Aorta (tissue), 5 donors: ENCODE data around the gene HNRNPD. TPM values are rescaled to one million over a fixed set of nuclear protein-coding genes. Genes with fewer than 3 reads are reported as not detected.
"Not testable (repeated sequence)": the region's sequence is repeated elsewhere in the genome, so short reads cannot be mapped to it uniquely, and the experiment has no call there.

Experiments
- ATAC-seq: fragments of 200-7000 bp; cut with Tn5 transposase; one replicate; pipeline ENCODE4 v1.9.1; 2022; ENCODE audit warnings: moderate library complexity; ENCODE audit not compliant: low FRiP score
- DNase-seq, 2 donors: peaks; one replicate each; pipeline ENCODE4 v3.0.0-alpha.2; 2020
- H3K27ac ChIP-seq, 2 donors: one replicate each; pipeline ENCODE4 v1.5.1; 2013; ENCODE audit warnings: low read length in 2 of 2, mild to moderate bottlenecking in 2 of 2, moderate library complexity in 2 of 2, control low read depth in 1 of 2, inconsistent platforms in 1 of 2, low read depth in 1 of 2
- H3K27me3 ChIP-seq, 2 donors: one replicate each; pipeline ENCODE4 v1.6.1; 2013; ENCODE audit warnings: control low read depth in 1 of 2, low read length in 1 of 2, mild to moderate bottlenecking in 1 of 2, moderate library complexity in 1 of 2; ENCODE audit not compliant: insufficient read depth in 2 of 2, control insufficient read depth in 1 of 2
- H3K36me3 ChIP-seq, 2 donors: one replicate each; pipeline ENCODE4 v1.6.1; 2013; ENCODE audit warnings: control low read depth in 1 of 2, low read length in 1 of 2, mild to moderate bottlenecking in 1 of 2; ENCODE audit not compliant: insufficient read depth in 2 of 2, control insufficient read depth in 1 of 2
- H3K4me1 ChIP-seq, 2 donors: one replicate each; pipeline ENCODE4 v1.6.1; 2013; ENCODE audit warnings: low read length in 2 of 2, control low read depth in 1 of 2, mild to moderate bottlenecking in 1 of 2, moderate library complexity in 1 of 2; ENCODE audit not compliant: insufficient read depth in 2 of 2, control insufficient read depth in 1 of 2
- H3K4me3 ChIP-seq, 2 donors: one replicate each; pipeline ENCODE4 v1.5.1; 2013; ENCODE audit warnings: low read length in 2 of 2, control low read depth in 1 of 2, mild to moderate bottlenecking in 1 of 2
- H3K9me3 ChIP-seq: one replicate; pipeline ENCODE4 v1.6.1; 2013; ENCODE audit warnings: mild to moderate bottlenecking, low read length; ENCODE audit not compliant: control insufficient read depth
- WGBS, 2 donors: extraction: QIAGEN DNeasy Blood & Tissue Kit; methylation state at CpG; one replicate each; pipeline ENCODE4 v1.1.7; 2013; 5-methylcytosine and 5-hydroxymethylcytosine counted together
- intact Hi-C, 2 donors: fragments of 100-400 bp; cut with DNase I; formaldehyde crosslinking; loops; one replicate each; pipeline versions ENCODE4 v1.14.2 to v1.15.0; 2022
- long read RNA-seq, 2 donors: library from polyadenylated mRNA; unstranded; transcript quantifications; one replicate each; pipeline ENCODE4 v2.0.0, GENCODE V29; 2020 to 2021
- polyA plus RNA-seq, 2 donors: library from polyadenylated mRNA; stranded (reverse); fragments of 200-250 nt; gene quantifications; one replicate each; pipeline ENCODE4 v1.2.3, GENCODE V29; 2013
- total RNA-seq, 2 donors: library from RNA; stranded (reverse); fragmentation: NEBNext Ultra II Directional; extraction: Animal tissue kit (Norgen Biotek cat#: 25700); gene quantifications; one replicate each; pipeline ENCODE4 v1.2.1, GENCODE V29; 2021
- donor health status: healthy with polysubstance abuse.
- donor health status: Bipolar disorder and iron deficiency.
- donor health status: DM: no; HTN: no; CAD: no.
- donor health status: DM: no; HTN: no; CAD: no.
- donor health status: DM: yes; HTN: yes; CAD: no.

The HNRNPD gene
- 100 to 1,000 TPM; 120 to 146 TPM for total RNA-seq
- 100 to 1,000 TPM; 113 to 118 TPM for polyA plus RNA-seq
- long read RNA-seq, donor 1, partial matches to known transcripts, result 8 of 21 reads
- long read RNA-seq, donor 1, other reads (novel, unspliced or antisense), result 9 of 21 reads
- long read RNA-seq, donor 2, transcript HNRNPD-201 (9 exons, 3,033 nt), result minor isoform, 25 of 151 reads
- long read RNA-seq, donor 2, transcript HNRNPD-203 (8 exons, 1,585 nt), result major isoform, 40 of 151 reads
- long read RNA-seq, donor 2, transcript HNRNPD-202 (8 exons, 1,667 nt), result minor isoform, 16 of 151 reads
- long read RNA-seq, donor 2, partial matches to known transcripts, result 35 of 151 reads
- long read RNA-seq, donor 2, other reads (novel, unspliced or antisense), result 35 of 151 reads

- Histone ChIP-seq H3K4me1 (no peaks in the 10 kb centered on the region), H3K4me3 (peak within 1 kb of the TSS; percentile 85 to 88), H3K36me3 (no peaks in the 10 kb centered on the region), H3K27ac (peak within 1 kb of the TSS; percentile 78 to 84), H3K9me3 (no peaks in the 10 kb centered on the region), H3K27me3 (no peaks in the 10 kb centered on the region)
- peak; percentile 98 to 99 for DNase-seq
- 0% methylated on average over 82 to 83 of the region's 83 CpGs for WGBS, 2 donors
- ATAC-seq, result peak; percentile 98
- intact Hi-C loops, result loop anchor here (1.0 to 10.0 kb wide), 7 partner anchors 55 to 1081 kb away; partner anchors contain the start of genes LIN54 (in 2 of the 2), ENOPH1 (in 1 of the 2), HELQ (in 1 of the 2) and HNRNPDL (in 1 of the 2)
Measured at GRCh38 chr4:82373816-82374625, at the start of gene HNRNPD. TSS of gene HNRNPD (minus strand) at chr4:82373991. CDS start at chr4:82373678, 313 bp downstream.

- 81 to 87% methylated on average over 5 of the region's 5 CpGs for WGBS, 2 donors
- intact Hi-C loops, result no loop called here
- H3K4me3 ChIP-seq, result no peak overlapping the region
- ATAC-seq (no peak), DNase-seq (no peak)
- H3K9me3 ChIP-seq, result no peaks in the 10 kb centered on the region
- peaks cover 3 to 4% of the 10 kb centered on the region in 2 donors for H3K36me3 ChIP-seq
- H3K27ac ChIP-seq, result no peak overlapping the region
- peaks cover 0 to 6% of the 10 kb centered on the region in 2 donors for H3K4me1 ChIP-seq
- H3K27me3 ChIP-seq, result no peaks in the 10 kb centered on the region
Measured at GRCh38 chr4:82422616-82423015, 48.8 kb upstream of the HNRNPD start.

DNA sequence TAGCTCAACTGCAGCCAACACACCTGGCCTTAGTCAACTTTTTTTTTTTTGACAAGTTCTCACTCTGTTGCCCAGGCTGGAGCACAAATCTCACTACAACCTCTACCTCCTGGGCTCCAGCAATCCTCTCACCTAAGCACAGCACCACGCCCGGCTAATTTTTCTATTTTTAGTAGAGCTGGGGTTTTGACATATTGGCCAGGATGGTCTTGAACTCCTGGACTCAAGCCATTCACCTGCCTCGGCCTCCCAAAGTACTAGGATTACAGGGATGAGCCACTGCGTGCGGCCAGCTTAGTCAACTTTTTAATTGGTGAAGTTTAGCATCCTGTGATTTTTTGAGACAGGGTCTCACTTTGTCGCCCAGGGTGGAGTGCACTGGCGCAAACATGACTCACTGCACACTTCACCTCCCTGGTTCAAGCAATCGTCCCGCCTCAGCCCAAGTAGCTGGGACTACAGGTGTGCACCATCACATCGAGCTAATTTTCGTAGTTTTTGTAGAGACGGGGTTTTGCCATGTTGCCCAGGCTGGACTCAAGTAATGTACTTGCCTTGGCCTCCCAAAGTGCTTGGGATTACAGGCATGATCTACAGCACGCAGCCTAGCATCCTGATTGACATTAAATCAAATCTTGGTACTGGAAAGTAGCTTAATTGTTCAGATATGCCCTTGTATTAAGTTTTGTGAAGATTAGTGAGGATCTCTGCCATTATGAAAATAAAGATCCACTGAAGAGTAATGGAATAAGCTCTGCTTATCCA is 48.2 kb upstream of the HNRNPD start:
- WGBS, 2 donors, result 81 to 82% methylated on average over 13 of the region's 13 CpGs
- DNase-seq, result no peak
- intact Hi-C loops, result no loop called here
- Histone ChIP-seq H3K36me3 (peaks cover 3 to 4% of the 10 kb centered on the region in 2 donors), H3K27ac (no peak overlapping the region), H3K4me1 (peaks cover 0 to 6% of the 10 kb centered on the region in 2 donors), H3K9me3 (no peaks in the 10 kb centered on the region), H3K4me3 (no peak overlapping the region), H3K27me3 (no peaks in the 10 kb centered on the region)
- no peak for ATAC-seq

DNA sequence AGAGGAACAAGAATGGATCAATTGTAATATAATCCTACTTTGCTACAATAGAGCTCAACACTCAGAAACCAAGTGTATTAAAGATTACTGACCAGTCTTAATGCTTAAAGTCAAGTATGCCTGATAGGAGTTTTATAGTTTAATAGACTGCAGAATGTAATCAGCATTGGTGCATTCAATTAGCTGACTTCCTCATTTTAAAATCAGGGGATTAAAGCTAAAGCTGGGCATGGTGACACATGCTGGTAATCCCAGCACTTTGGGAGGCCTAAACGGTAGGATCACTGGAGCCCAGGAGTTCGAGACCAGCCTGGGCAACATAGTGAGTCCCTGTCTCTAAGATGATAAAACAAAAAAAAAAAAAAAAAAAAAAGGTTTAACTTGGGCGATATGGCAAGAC is 45.7 kb upstream of the HNRNPD start:
- H3K4me3 ChIP-seq, result no peak overlapping the region
- H3K36me3 ChIP-seq, result peaks cover 0 to 2% of the 10 kb centered on the region in 2 donors
- ATAC-seq (no peak), DNase-seq (no peak)
- no peaks in the 10 kb centered on the region for H3K27me3 ChIP-seq
- H3K9me3 ChIP-seq, result no peaks in the 10 kb centered on the region
- no peak overlapping the region for H3K27ac ChIP-seq
- 62 to 74% methylated on average over 3 of the region's 3 CpGs for whole genome bisulfite sequencing, 2 donors
- no peaks in the 10 kb centered on the region for H3K4me1 ChIP-seq
- intact Hi-C loops, result no loop called here

DNA sequence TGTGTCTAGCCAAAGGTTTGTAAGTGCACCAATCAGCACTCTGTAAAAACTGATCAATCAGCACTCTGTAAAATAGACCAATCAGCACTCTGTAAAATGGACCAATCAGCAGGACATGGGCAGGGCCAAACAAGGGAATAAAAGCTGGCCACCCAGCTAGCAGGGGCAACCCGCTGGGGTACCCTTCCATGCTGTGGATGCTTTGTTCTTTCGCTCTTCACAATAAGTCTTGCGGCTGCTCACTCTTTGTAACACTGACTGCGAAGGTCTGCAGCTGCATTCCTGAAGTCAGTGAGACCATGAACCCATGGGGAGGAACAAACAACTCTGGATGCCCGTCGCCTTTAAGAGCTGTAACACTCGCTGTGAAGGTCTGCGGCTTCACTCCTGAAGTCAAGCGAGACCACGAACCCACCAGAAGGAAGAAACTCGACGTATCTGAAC is 42.2 kb upstream of the HNRNPD start:
- intact Hi-C loops, result no loop called here
- DNase-seq (no peak), ATAC-seq (no peak)
- no peak overlapping the region for H3K27ac ChIP-seq
- H3K9me3 ChIP-seq, result no peaks in the 10 kb centered on the region
- H3K4me1 ChIP-seq, result no peaks in the 10 kb centered on the region
- H3K27me3 ChIP-seq, result no peaks in the 10 kb centered on the region
- WGBS, 2 donors, result 79 to 86% methylated on average over 12 of the region's 12 CpGs
- no peak overlapping the region for H3K4me3 ChIP-seq
- H3K36me3 ChIP-seq, result no peaks in the 10 kb centered on the region

DNA sequence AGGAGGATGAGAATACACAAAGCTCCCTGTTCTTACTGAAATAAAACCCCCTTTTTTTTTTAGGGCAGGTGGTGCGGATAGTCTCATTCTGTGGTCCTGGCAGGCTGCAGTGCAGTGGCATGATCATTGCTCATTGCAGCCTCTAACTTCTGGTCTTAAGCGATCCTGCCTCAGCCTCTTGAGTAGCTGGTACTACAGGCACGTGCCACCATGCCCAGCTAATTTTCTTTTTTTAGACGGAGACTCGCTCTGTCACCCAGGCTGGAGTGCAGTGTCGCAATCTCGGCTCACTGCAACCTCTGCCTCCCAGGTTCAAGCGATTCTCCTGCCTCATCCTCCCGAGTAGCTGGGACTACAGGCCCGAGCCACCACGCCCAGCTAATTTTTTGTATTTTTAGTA is 41.3 kb upstream of the HNRNPD start:
- H3K27me3 ChIP-seq, ATAC-seq, H3K4me3 ChIP-seq, H3K36me3 ChIP-seq, H3K9me3 ChIP-seq, DNase-seq, intact Hi-C loops, H3K27ac ChIP-seq, H3K4me1 ChIP-seq: not testable (repeated sequence)
- WGBS, 2 donors, result 95 to 96% methylated on average over 11 of the region's 11 CpGs

- WGBS, 2 donors, result 75 to 79% methylated on average over 1 of the region's 1 CpG
- Histone ChIP-seq H3K27me3 (no peaks in the 10 kb centered on the region), H3K36me3 (no peaks in the 10 kb centered on the region), H3K4me3 (no peak overlapping the region), H3K9me3 (no peaks in the 10 kb centered on the region), H3K27ac (no peak overlapping the region), H3K4me1 (no peaks in the 10 kb centered on the region)
- intact Hi-C loops, result loop anchor here in 1 of 2 donors (5.0 kb wide), 1 partner anchor 194 kb away; no protein-coding TSS in a partner anchor
- ATAC-seq (no peak), DNase-seq (no peak)
Measured at GRCh38 chr4:82403725-82404124, 29.9 kb upstream of the HNRNPD start.

- no peaks in the 10 kb centered on the region for H3K36me3 ChIP-seq
- no peak overlapping the region for H3K4me3 ChIP-seq
- intact Hi-C loops, result loop anchor here in 1 of 2 donors (5.0 kb wide), 1 partner anchor 195 kb away; no protein-coding TSS in a partner anchor
- H3K9me3 ChIP-seq, result no peaks in the 10 kb centered on the region
- no peak for DNase-seq
- ATAC-seq, result no peak
- no peaks in the 10 kb centered on the region for H3K4me1 ChIP-seq
- no peak overlapping the region for H3K27ac ChIP-seq
- 87 to 91% methylated on average over 17 of the region's 17 CpGs for WGBS, 2 donors
- no peaks in the 10 kb centered on the region for H3K27me3 ChIP-seq
Measured at GRCh38 chr4:82402196-82402775, 28.5 kb upstream of the HNRNPD start.
